ENCODE data around the gene RASSF1.

RASSF1 gene

DNA sequence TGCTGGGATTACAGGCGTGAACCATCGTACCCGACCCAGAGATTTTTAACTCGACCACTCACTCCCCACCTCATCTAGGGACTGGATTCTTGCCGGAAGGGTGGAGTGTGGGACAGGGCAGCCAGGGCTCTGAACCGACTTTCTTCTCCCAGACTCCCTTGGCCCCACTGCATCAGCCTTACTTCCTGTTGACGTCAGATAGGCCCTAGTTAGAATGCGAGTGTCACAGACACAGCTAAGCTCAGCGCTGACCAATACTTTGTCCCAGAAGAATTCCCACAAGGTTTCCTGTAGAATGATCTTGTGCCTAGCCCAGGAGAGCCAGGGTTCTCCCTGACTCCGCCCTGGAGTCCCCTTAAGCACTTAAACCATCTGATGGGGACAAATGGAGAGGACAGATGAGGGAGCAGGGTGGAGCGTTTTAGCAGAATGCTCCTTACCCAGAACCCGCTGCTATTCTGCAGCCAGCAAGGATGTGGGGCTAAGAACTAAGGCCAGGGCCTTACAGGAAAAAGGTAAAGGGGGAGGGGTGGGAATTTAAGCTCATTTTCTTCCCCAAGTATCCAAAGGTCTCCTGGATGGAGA is 6.8 kb downstream of the RASSF1 start:
- Histone ChIP-seq H3K9me3 (ENCODE audit: control insufficient read depth, insufficient read depth, low read length) (no peaks in the 10 kb centered on the region), H4K20me1 (ENCODE audit: control insufficient read depth, insufficient read depth, low read depth, low read length) (0 out of 2 replicates have a peak, but pooled peaks cover 10% of the 10 kb centered on the region), H3K36me3 (ENCODE audit: control insufficient read depth, low read length) (peaks cover 90% of the 10 kb centered on the region), H3K4me1 (ENCODE audit: control insufficient read depth, low read length) (peaks cover 44% of the 10 kb centered on the region), H3K79me2 (ENCODE audit: control insufficient read depth, low read length) (peaks cover 69% of the 10 kb centered on the region), H3K27ac (ENCODE audit: low read depth, low read length) (no peak overlapping the region), H3K4me2 (ENCODE audit: low read length) (peak overlapping the region; percentile 41), H3K9me2 (replicated peaks; ENCODE audit: control insufficient read depth, low read length) (no peaks in the 10 kb centered on the region), H3F3A (ENCODE audit: control insufficient read depth, insufficient read depth) (peaks cover 22% of the 10 kb centered on the region), H3K4me3 (ENCODE audit: low read length) (no peak overlapping the region), H3K27me3 (ENCODE audit: control insufficient read depth, low read length) (no peaks in the 10 kb centered on the region)
- TF ChIP-seq, protein P1, sequence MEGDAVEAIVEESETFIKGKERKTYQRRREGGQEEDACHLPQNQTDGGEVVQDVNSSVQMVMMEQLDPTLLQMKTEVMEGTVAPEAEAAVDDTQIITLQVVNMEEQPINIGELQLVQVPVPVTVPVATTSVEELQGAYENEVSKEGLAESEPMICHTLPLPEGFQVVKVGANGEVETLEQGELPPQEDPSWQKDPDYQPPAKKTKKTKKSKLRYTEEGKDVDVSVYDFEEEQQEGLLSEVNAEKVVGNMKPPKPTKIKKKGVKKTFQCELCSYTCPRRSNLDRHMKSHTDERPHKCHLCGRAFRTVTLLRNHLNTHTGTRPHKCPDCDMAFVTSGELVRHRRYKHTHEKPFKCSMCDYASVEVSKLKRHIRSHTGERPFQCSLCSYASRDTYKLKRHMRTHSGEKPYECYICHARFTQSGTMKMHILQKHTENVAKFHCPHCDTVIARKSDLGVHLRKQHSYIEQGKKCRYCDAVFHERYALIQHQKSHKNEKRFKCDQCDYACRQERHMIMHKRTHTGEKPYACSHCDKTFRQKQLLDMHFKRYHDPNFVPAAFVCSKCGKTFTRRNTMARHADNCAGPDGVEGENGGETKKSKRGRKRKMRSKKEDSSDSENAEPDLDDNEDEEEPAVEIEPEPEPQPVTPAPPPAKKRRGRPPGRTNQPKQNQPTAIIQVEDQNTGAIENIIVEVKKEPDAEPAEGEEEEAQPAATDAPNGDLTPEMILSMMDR (IDR thresholded peaks at IDR 0.05; ENCODE audit: low read depth, low read length, poor library complexity, severe bottlenecking) = no peak
- no peak for TF ChIP-seq EZH2phosphoT487 (IDR thresholded peaks at IDR 0.05; ENCODE audit: borderline replicate concordance, low read length)

DNA sequence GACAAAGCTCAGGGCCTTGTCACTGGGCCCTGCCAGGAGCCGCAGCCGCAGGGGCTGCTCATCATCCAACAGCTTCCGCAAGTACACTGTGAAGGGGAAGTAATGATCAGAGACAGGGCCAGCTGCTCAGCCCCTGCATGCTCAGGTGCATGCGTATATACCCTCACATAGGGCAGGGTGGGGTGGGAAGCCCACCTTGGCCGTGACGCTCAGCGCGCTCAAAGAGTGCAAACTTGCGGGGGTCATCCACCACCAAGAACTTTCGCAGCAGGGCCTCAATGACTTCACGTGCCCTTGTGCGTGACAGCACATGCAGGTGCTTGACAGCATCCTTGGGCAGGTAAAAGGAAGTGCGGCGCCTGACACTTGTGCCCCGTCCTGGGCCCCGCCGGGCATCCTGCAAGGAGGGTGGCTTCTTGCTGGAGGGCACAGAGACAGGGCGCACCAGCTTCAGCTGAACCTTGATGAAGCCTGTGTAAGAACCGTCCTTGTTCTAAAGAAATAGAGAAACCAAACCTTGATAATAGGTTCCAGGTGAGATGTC is 9.2 kb downstream of the RASSF1 start:
- peaks cover 62% of the 10 kb centered on the region for H3K79me2 ChIP-seq (ENCODE audit: control insufficient read depth, low read length)
- peaks cover 78% of the 10 kb centered on the region for H3K36me3 ChIP-seq (ENCODE audit: control insufficient read depth, low read length)
- H3K4me1 ChIP-seq (ENCODE audit: control insufficient read depth, low read length) = peaks cover 46% of the 10 kb centered on the region
- TF ChIP-seq EZH2phosphoT487 (IDR thresholded peaks at IDR 0.05; ENCODE audit: borderline replicate concordance, low read length) = no peak
- TF ChIP-seq, protein P1 (IDR thresholded peaks at IDR 0.05; ENCODE audit: low read depth, low read length, poor library complexity, severe bottlenecking) = no peak
- no peak overlapping the region for H3K4me2 ChIP-seq (ENCODE audit: low read length)
- H3K4me3 ChIP-seq (ENCODE audit: low read length) = no peak overlapping the region
- H3K27ac ChIP-seq (ENCODE audit: low read depth, low read length) = no peak overlapping the region
- 0 out of 2 replicates have a peak, but pooled peaks cover 8% of the 10 kb centered on the region for H4K20me1 ChIP-seq (ENCODE audit: control insufficient read depth, insufficient read depth, low read depth, low read length)
- no peaks in the 10 kb centered on the region for H3K9me3 ChIP-seq (ENCODE audit: control insufficient read depth, insufficient read depth, low read length)
- peaks cover 21% of the 10 kb centered on the region for H3F3A ChIP-seq (ENCODE audit: control insufficient read depth, insufficient read depth)
- no peaks in the 10 kb centered on the region for H3K27me3 ChIP-seq (ENCODE audit: control insufficient read depth, low read length)
- no peaks in the 10 kb centered on the region for H3K9me2 ChIP-seq (replicated peaks; ENCODE audit: control insufficient read depth, low read length)

DNA sequence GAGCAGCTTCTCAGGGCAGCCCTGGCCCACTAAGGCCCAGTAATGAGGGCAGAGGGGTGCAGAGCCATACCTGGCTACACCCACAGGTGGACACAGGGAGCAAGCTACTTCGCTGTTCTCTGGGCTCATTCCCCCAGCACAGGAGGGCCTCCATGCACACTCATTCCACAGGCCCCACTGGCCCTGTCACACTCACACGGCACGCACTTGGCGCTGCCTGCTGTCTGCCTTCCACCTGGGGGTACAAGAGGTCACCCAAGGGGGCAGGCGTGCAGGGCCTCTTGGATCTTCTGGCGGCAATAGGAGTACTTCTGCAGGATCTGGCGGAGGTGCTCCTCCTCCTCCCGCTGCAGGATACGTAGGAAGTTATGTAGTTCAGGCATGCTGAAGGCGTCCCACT is 10.3 kb downstream of the RASSF1 start:
- Histone ChIP-seq H3K27me3 (ENCODE audit: control insufficient read depth, low read length) (no peaks in the 10 kb centered on the region), H4K20me1 (ENCODE audit: control insufficient read depth, insufficient read depth, low read depth, low read length) (no peaks in the 10 kb centered on the region), H3F3A (ENCODE audit: control insufficient read depth, insufficient read depth) (peaks cover 21% of the 10 kb centered on the region), H3K27ac (ENCODE audit: low read depth, low read length) (no peak overlapping the region), H3K4me3 (ENCODE audit: low read length) (no peak overlapping the region), H3K9me3 (ENCODE audit: control insufficient read depth, insufficient read depth, low read length) (no peaks in the 10 kb centered on the region), H3K36me3 (ENCODE audit: control insufficient read depth, low read length) (peaks cover 78% of the 10 kb centered on the region), H3K79me2 (ENCODE audit: control insufficient read depth, low read length) (peaks cover 57% of the 10 kb centered on the region), H3K9me2 (replicated peaks; ENCODE audit: control insufficient read depth, low read length) (no peaks in the 10 kb centered on the region), H3K4me2 (ENCODE audit: low read length) (no peak overlapping the region), H3K4me1 (ENCODE audit: control insufficient read depth, low read length) (peaks cover 38% of the 10 kb centered on the region)
- no peak for TF ChIP-seq EZH2phosphoT487 (IDR thresholded peaks at IDR 0.05; ENCODE audit: borderline replicate concordance, low read length)
- TF ChIP-seq, protein P1 (IDR thresholded peaks at IDR 0.05; ENCODE audit: low read depth, low read length, poor library complexity, severe bottlenecking) = no peak
